Loucy (cell line): Measurements from ENCODE around the gene RPL15.
"Not testable (repeated sequence)": the region's sequence is repeated elsewhere in the genome, so short reads cannot be mapped to it uniquely, and the experiment has no call there.

ENCODE experiments used
- H2AFZ ChIP-seq: fragments of 200-600 bp; sonication (generic); 2 replicates; pipeline ENCODE4 v1.6.0; 2016; ENCODE audit warnings: antibody characterized with exemption, mild to moderate bottlenecking, low read length, moderate library complexity
- H3F3A ChIP-seq: fragments of 200-600 bp; 2 replicates; pipeline ENCODE4 v1.6.0; 2016; ENCODE audit warnings: antibody characterized with exemption, low read depth, mild to moderate bottlenecking
- H3K27me3 ChIP-seq: fragments of 200-600 bp; sonication (generic); 2 replicates; pipeline ENCODE4 v1.6.1; 2014; ENCODE audit warnings: low read length, mild to moderate bottlenecking; ENCODE audit not compliant: insufficient read depth, poor library complexity, severe bottlenecking
- H3K36me3 ChIP-seq: fragments of 200-600 bp; sonication (generic); 2 replicates; pipeline ENCODE4 v1.6.1; 2016; ENCODE audit warnings: low read length; ENCODE audit not compliant: insufficient read depth
- H3K4me1 ChIP-seq: fragments of 200-600 bp; sonication (generic); 2 replicates; pipeline ENCODE4 v1.5.1; 2014; ENCODE audit warnings: low read length, mild to moderate bottlenecking; ENCODE audit not compliant: insufficient read depth, poor library complexity, severe bottlenecking
- H3K4me2 ChIP-seq: fragments of 200-600 bp; sonication (generic); 2 replicates; pipeline ENCODE4 v1.6.0; 2014; ENCODE audit warnings: antibody characterized with exemption, low read length, low read depth, mild to moderate bottlenecking; ENCODE audit not compliant: poor library complexity, severe bottlenecking
- H3K4me3 ChIP-seq: fragments of 200-600 bp; sonication (generic); 2 replicates; pipeline ENCODE4 v1.5.1; 2014; ENCODE audit warnings: low read length, mild to moderate bottlenecking, mixed read lengths; ENCODE audit not compliant: poor library complexity, severe bottlenecking
- H3K79me2 ChIP-seq: fragments of 200-600 bp; sonication (generic); 2 replicates; pipeline ENCODE4 v1.6.1; 2014; ENCODE audit warnings: low read length; ENCODE audit not compliant: insufficient read depth
- H3K9ac ChIP-seq: fragments of 200-600 bp; sonication (generic); 2 replicates; pipeline ENCODE4 v1.6.0; 2014; ENCODE audit warnings: mild to moderate bottlenecking, low read depth, low read length, moderate library complexity; ENCODE audit not compliant: poor library complexity, severe bottlenecking
- H3K9me2 ChIP-seq: fragments of 200-600 bp; sonication (generic); replicated peaks from 2 replicates; pipeline ENCODE4 v1.6.1; 2016; ENCODE audit warnings: low read depth, low read length, mixed read lengths
- H3K9me3 ChIP-seq: fragments of 200-600 bp; sonication (generic); 2 replicates; pipeline ENCODE4 v1.6.1; 2014; ENCODE audit warnings: mild to moderate bottlenecking, antibody characterized with exemption, low read length, low read depth; ENCODE audit not compliant: insufficient read depth
- H4K20me1 ChIP-seq: fragments of 200-600 bp; sonication (generic); 2 replicates; pipeline ENCODE4 v1.6.0; 2014; ENCODE audit warnings: antibody characterized with exemption, low read length, mild to moderate bottlenecking; ENCODE audit not compliant: insufficient read depth, poor library complexity, severe bottlenecking
- CTCF ChIP-seq: fragments of 200-600 bp; sonication (generic); conservative IDR thresholded peaks from 2 replicates; pipeline ENCODE4 v1.5.1; 2014; ENCODE audit warnings: mild to moderate bottlenecking, antibody characterized with exemption, low read length
- EZH2phosphoT487 ChIP-seq: fragments of 200-600 bp; IDR thresholded peaks from 2 replicates; pipeline ENCODE4 v1.6.1; 2018; ENCODE audit warnings: antibody characterized with exemption, mild to moderate bottlenecking, moderate library complexity, borderline replicate concordance

RPL15 gene

DNA sequence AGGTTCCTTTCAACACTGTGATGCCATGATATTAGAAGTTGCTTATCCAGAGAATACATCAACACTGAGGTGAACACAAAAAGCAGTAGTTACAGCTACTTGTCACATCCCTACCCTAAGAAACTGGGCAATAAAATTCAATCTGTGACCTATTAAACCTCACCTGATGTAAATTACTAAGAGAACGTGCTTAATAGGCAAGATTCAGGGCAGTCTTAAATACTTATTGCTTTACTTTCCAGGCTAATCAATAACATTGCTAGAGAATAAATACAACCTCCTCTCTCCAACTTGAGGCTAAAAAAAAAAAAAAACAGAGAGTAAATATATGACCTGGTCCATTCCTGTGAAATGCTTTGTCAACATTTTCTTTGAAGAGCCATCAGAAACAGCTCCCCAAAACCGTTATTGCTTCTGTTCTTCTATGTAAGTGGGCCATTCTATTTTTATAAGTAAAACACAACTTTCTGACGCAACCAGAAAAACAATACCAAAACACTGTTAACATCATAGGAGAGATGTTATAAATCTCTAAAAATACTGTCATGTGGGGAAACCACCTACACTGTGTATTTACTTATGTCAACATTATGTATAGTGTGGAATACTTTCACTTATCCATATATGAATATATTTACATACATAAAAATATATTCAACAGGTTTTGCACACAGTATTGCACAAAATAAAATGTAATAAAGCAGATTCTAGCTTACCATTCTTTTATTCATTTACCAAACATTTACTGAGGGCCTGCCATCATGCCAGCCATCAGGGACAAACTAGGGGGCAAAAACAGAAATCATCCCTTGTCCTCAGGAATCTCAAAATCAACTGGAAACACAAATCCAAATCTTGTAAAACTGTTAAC lies 2.8 kb upstream of the RPL15 start:
- TF ChIP-seq EZH2phosphoT487 (no peak), CTCF (no peak)
- Histone ChIP-seq H3K9me2 (no peaks in the 10 kb centered on the region), H4K20me1 (peaks cover 21% of the 10 kb centered on the region), H3K79me2 (peaks cover 27% of the 10 kb centered on the region), H3K36me3 (peaks cover 13% of the 10 kb centered on the region), H3K9ac (no peak overlapping the region), H3K4me3 (no peak overlapping the region), H3K4me2 (no peak overlapping the region), H3F3A (no peaks in the 10 kb centered on the region), H3K4me1 (peaks cover 18% of the 10 kb centered on the region), H3K9me3 (no peaks in the 10 kb centered on the region), H3K27me3 (peaks cover 16% of the 10 kb centered on the region), H2AFZ (no peak overlapping the region)

GRCh38 chr3:23915537-23916108 lies 1.3 kb upstream of the RPL15 start:
- Histone ChIP-seq H3K27me3 (peaks cover 16% of the 10 kb centered on the region), H3K4me1 (peaks cover 29% of the 10 kb centered on the region), H3K9me3 (no peaks in the 10 kb centered on the region), H3K79me2 (peaks cover 42% of the 10 kb centered on the region), H3K36me3 (peaks cover 27% of the 10 kb centered on the region), H3K4me2 (peak overlapping the region; percentile 82), H2AFZ (peak overlapping the region; percentile 90; the same call in 1 of the 2 replicates), H3K9ac (peak overlapping the region; percentile 94), H3K4me3 (peak overlapping the region; percentile 99), H3K9me2 (no peaks in the 10 kb centered on the region), H4K20me1 (peaks cover 36% of the 10 kb centered on the region), H3F3A (peaks cover 4% of the 10 kb centered on the region; the same call in 1 of the 2 replicates)
- no peak for TF ChIP-seq CTCF
- TF ChIP-seq EZH2phosphoT487, result no peak

- TF ChIP-seq CTCF (no peak), EZH2phosphoT487 (no peak)
- Histone ChIP-seq H3F3A (peaks cover 10% of the 10 kb centered on the region; the same call in 1 of the 2 replicates), H3K9ac (peak overlapping the region; percentile 94), H2AFZ (peak overlapping the region; percentile 90), H3K79me2 (peaks cover 49% of the 10 kb centered on the region), H3K36me3 (peaks cover 34% of the 10 kb centered on the region), H3K4me2 (peak overlapping the region; percentile 82), H3K9me2 (no peaks in the 10 kb centered on the region), H3K4me3 (peak overlapping the region; percentile 99), H3K27me3 (peaks cover 16% of the 10 kb centered on the region), H3K4me1 (peaks cover 30% of the 10 kb centered on the region), H4K20me1 (peaks cover 43% of the 10 kb centered on the region), H3K9me3 (no peaks in the 10 kb centered on the region)
Measured at GRCh38 chr3:23916152-23916885, 613 bp upstream of the RPL15 start.

DNA sequence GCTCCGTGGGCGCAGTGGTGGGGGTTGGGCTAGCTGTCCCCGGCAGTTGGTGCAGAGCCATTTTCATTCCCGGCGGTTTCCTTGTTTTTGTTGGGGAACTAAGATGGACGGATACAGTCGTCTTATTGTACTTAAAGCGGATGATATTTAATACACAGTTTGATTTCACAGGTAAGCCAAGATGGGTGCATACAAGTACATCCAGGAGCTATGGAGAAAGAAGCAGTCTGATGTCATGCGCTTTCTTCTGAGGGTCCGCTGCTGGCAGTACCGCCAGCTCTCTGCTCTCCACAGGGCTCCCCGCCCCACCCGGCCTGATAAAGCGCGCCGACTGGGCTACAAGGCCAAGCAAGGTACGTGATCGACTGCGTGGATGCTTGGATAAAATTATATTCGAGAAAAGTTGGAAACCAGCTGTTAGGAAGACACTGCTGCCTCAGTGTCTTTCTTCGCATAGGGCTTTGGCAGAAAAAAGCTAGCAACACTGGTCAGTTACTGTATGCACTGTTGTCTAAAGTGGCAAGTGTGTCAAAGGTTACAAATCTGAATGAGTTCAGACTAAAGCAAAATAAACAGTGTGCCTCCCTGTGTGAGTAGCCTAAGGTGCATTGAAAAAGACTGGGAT lies 859 bp downstream of the RPL15 start:
- H3K27me3 ChIP-seq, result peaks cover 16% of the 10 kb centered on the region
- H3K4me1 ChIP-seq, result peaks cover 30% of the 10 kb centered on the region
- not testable (repeated sequence) for H3K9me3 ChIP-seq, H3K9me2 ChIP-seq, H2AFZ ChIP-seq
- peak overlapping the region; percentile 94 for H3K9ac ChIP-seq
- H3K79me2 ChIP-seq, result peaks cover 50% of the 10 kb centered on the region
- peaks cover 45% of the 10 kb centered on the region for H4K20me1 ChIP-seq
- peak overlapping the region; percentile 93 for H3K4me2 ChIP-seq
- H3F3A ChIP-seq, result peaks cover 11% of the 10 kb centered on the region; the same call in 1 of the 2 replicates
- H3K36me3 ChIP-seq, result peaks cover 43% of the 10 kb centered on the region
- H3K4me3 ChIP-seq, result peak overlapping the region; percentile 99
